ENCODE results near the gene CPT1C.

GRCh38 chr19:49710372-49710951 lies 19.5 kb downstream of the CPT1C start:
- no peak for TF ChIP-seq POLR2A (IDR thresholded peaks at IDR 0.05)
- no peak for TF ChIP-seq CTCF (IDR thresholded peaks at IDR 0.05)

Measured in body of pancreas (tissue), 4 donors.